Trophoblast cell (in vitro differentiated cells and primary cell): ENCODE results near the gene CHST15.

Experiments
- DNase-seq, 2 donors: peaks; one replicate each; pipeline ENCODE4 v3.0.0-alpha.2; 2016
- H2AFZ ChIP-seq: 2 replicates; pipeline ENCODE4 v1.6.1; 2013; ENCODE audit warnings: low read length, moderate library complexity, mild to moderate bottlenecking; ENCODE audit not compliant: insufficient read depth, poor library complexity
- H2AK5ac ChIP-seq: 2 replicates; pipeline ENCODE4 v1.6.1; 2013; ENCODE audit warnings: mild to moderate bottlenecking, low read length
- H2BK120ac ChIP-seq: 2 replicates; pipeline ENCODE4 v1.6.1; 2013; ENCODE audit warnings: low read length, mild to moderate bottlenecking, moderate library complexity; ENCODE audit not compliant: insufficient read depth, poor library complexity
- H2BK12ac ChIP-seq: 2 replicates; pipeline ENCODE4 v1.6.1; 2013; ENCODE audit warnings: mild to moderate bottlenecking, low read length, moderate library complexity
- H2BK5ac ChIP-seq: 2 replicates; pipeline ENCODE4 v1.6.1; 2013; ENCODE audit warnings: low read length, low read depth, moderate library complexity, mild to moderate bottlenecking; ENCODE audit not compliant: poor library complexity
- H3K14ac ChIP-seq: 2 replicates; pipeline ENCODE4 v1.6.1; 2013; ENCODE audit warnings: mild to moderate bottlenecking, low read length
- H3K18ac ChIP-seq: 2 replicates; pipeline ENCODE4 v1.6.1; 2013; ENCODE audit warnings: mild to moderate bottlenecking, low read length
- H3K23ac ChIP-seq: 2 replicates; pipeline ENCODE4 v1.6.1; 2013; ENCODE audit warnings: low read length
- H3K27ac ChIP-seq: 2 replicates; pipeline ENCODE4 v1.5.1; 2013; ENCODE audit warnings: low read depth, mild to moderate bottlenecking, inconsistent platforms, low read length, moderate library complexity
- H3K27me3 ChIP-seq: 2 replicates; pipeline ENCODE4 v1.6.1; 2013; ENCODE audit warnings: inconsistent platforms, mild to moderate bottlenecking, low read length, moderate library complexity; ENCODE audit not compliant: insufficient read depth
- H3K36me3 ChIP-seq, 2 experiments: 1 replicate in 1 of 2; 2 replicates in 1 of 2; pipeline ENCODE4 v1.6.1; 2013; ENCODE audit warnings: low read length in 2 of 2, mild to moderate bottlenecking in 2 of 2, moderate library complexity in 1 of 2; ENCODE audit not compliant: insufficient read depth in 2 of 2, control insufficient read depth in 1 of 2
- H3K4ac ChIP-seq: 2 replicates; pipeline ENCODE4 v1.6.1; 2013; ENCODE audit warnings: low read depth, mild to moderate bottlenecking, low read length, moderate library complexity
- H3K4me1 ChIP-seq, 2 experiments: 1 replicate in 1 of 2; 2 replicates in 1 of 2; pipeline ENCODE4 v1.6.1; 2013; ENCODE audit warnings: low read length in 2 of 2, mild to moderate bottlenecking in 2 of 2, moderate library complexity in 1 of 2; ENCODE audit not compliant: insufficient read depth in 2 of 2, control insufficient read depth in 1 of 2
- H3K4me2 ChIP-seq: 2 replicates; pipeline ENCODE4 v1.6.1; 2013; ENCODE audit warnings: inconsistent platforms, mild to moderate bottlenecking, low read length, moderate library complexity
- H3K4me3 ChIP-seq: 2 replicates; pipeline ENCODE4 v1.5.1; 2013; ENCODE audit warnings: mild to moderate bottlenecking, low read depth, low read length, inconsistent platforms
- H3K79me1 ChIP-seq: one replicate; pipeline ENCODE4 v1.6.1; 2013; ENCODE audit warnings: low read length
- H3K79me2 ChIP-seq: 2 replicates; pipeline ENCODE4 v1.6.1; 2013; ENCODE audit warnings: low read length, mild to moderate bottlenecking; ENCODE audit not compliant: control insufficient read depth, insufficient read depth, poor library complexity
- H3K9ac ChIP-seq: 2 replicates; pipeline ENCODE4 v1.6.1; 2013; ENCODE audit warnings: mild to moderate bottlenecking, low read length
- H3K9me3 ChIP-seq: 2 replicates; pipeline ENCODE4 v1.6.1; 2013; ENCODE audit warnings: low read depth, mild to moderate bottlenecking, control low read depth, inconsistent platforms, low read length; ENCODE audit not compliant: insufficient read depth
- H4K12ac ChIP-seq: 2 replicates; pipeline ENCODE4 v1.6.1; 2013; ENCODE audit warnings: low read depth, mild to moderate bottlenecking, low read length, moderate library complexity
- H4K8ac ChIP-seq: 2 replicates; pipeline ENCODE4 v1.6.1; 2013; ENCODE audit warnings: low read depth, mild to moderate bottlenecking, low read length, moderate library complexity
- H4K91ac ChIP-seq: one replicate; pipeline ENCODE4 v1.6.1; 2013; ENCODE audit warnings: low read depth, mild to moderate bottlenecking, low read length, moderate library complexity
- WGBS: extraction: QIAGEN DNeasy Blood & Tissue Kit; methylation state at CpG from one replicate; pipeline ENCODE4 v1.1.7; 2013; ENCODE audit warnings: missing lambda C conversion rate; ENCODE audit not compliant: insufficient read length, insufficient coverage; ENCODE audit errors: extremely low coverage; 5-methylcytosine and 5-hydroxymethylcytosine counted together

CHST15 gene

DNA sequence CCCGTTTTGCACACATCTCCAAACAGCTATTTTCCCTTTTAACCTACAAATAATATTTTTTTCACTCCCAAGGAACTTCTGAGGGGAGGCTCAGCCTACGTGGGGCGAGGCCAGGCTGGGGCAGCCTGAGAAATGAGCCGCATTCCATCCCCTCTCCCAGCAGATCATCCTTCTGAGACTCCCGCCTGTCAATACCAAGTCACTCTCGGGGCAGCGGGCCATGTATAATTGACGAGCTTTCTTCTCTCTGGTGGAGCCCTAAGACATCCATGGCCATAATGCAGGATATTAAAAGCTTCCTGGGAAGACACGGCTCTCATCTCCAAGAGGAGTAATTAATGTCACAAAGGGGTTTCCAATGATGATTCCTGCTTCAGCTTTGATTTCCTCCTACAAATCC, 37.8 kb upstream of the CHST15 start:
- Histone ChIP-seq H3K4me3 (no peak overlapping the region), H4K12ac (no peak overlapping the region), H4K8ac (no peak overlapping the region), H2AK5ac (no peak overlapping the region), H3K36me3 (no peaks in the 10 kb centered on the region), H3K4me1 (no peaks in the 10 kb centered on the region), H2AFZ (no peak overlapping the region), H3K14ac (no peak overlapping the region), H3K9ac (no peak overlapping the region), H2BK5ac (no peak overlapping the region), H3K79me2 (no peaks in the 10 kb centered on the region), H3K18ac (no peak overlapping the region), H3K9me3 (peaks cover 2% of the 10 kb centered on the region), H3K4ac (no peak overlapping the region), H3K27me3 (no peaks in the 10 kb centered on the region), H3K4me2 (no peak overlapping the region), H2BK120ac (no peak overlapping the region), H2BK12ac (no peak overlapping the region), H3K23ac (no peak overlapping the region), H3K27ac (no peak overlapping the region), H3K79me1 (no peaks in the 10 kb centered on the region), H4K91ac (no peak overlapping the region)
- DNase-seq = no peak
- WGBS = 100% methylated on average over 1 of the region's 9 CpGs

- H2BK120ac ChIP-seq = no peak overlapping the region
- peaks cover 2% of the 10 kb centered on the region for H3K9me3 ChIP-seq
- H2AFZ ChIP-seq = no peak overlapping the region
- H3K9ac ChIP-seq = no peak overlapping the region
- H3K79me2 ChIP-seq = no peaks in the 10 kb centered on the region
- no peak for DNase-seq
- no peak overlapping the region for H4K91ac ChIP-seq
- H3K4me1 ChIP-seq = no peaks in the 10 kb centered on the region
- H3K79me1 ChIP-seq = no peaks in the 10 kb centered on the region
- no peak overlapping the region for H2AK5ac ChIP-seq
- H3K4me2 ChIP-seq = no peak overlapping the region
- WGBS = no CpG with 5 or more reads among the region's 7 CpGs
- no peak overlapping the region for H3K23ac ChIP-seq
- H3K14ac ChIP-seq = no peak overlapping the region
- no peak overlapping the region for H2BK12ac ChIP-seq
- no peak overlapping the region for H3K4ac ChIP-seq
- no peaks in the 10 kb centered on the region for H3K27me3 ChIP-seq
- H3K4me3 ChIP-seq = no peak overlapping the region
- no peak overlapping the region for H3K18ac ChIP-seq
- no peak overlapping the region for H4K8ac ChIP-seq
- no peak overlapping the region for H3K27ac ChIP-seq
- no peak overlapping the region for H2BK5ac ChIP-seq
- H3K36me3 ChIP-seq = no peaks in the 10 kb centered on the region
- H4K12ac ChIP-seq = no peak overlapping the region
Observed at GRCh38 chr10:124130198-124130900, 37.0 kb upstream of the CHST15 start.

DNA sequence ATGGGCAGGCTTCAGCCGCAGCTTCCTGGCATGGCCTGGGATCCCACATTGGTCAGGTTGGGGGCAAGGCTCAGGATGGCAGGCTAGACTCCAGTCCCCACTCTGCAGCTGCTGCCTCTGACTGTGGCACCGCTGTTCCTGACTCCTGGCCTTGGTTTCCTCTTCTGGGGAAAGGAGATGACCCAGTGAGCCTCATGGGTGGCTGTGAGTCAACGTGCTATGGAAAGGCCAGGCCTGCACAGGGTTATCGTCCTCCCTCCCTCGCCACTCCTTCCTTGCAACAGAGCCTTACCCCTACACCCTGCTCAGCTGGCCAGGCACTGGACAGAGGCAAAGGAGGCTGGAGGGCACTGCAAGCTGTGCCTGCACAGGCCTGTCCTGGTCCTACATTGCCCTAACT, 36.1 kb upstream of the CHST15 start:
- Histone ChIP-seq H3K14ac (no peak overlapping the region), H2AFZ (no peak overlapping the region), H4K91ac (no peak overlapping the region), H3K4ac (no peak overlapping the region), H3K4me3 (no peak overlapping the region), H3K36me3 (no peaks in the 10 kb centered on the region), H3K9ac (no peak overlapping the region), H3K27ac (no peak overlapping the region), H3K79me2 (no peaks in the 10 kb centered on the region), H4K12ac (no peak overlapping the region), H4K8ac (no peak overlapping the region), H2BK5ac (no peak overlapping the region), H2BK120ac (no peak overlapping the region), H3K9me3 (peaks cover 2% of the 10 kb centered on the region), H3K23ac (no peak overlapping the region), H2AK5ac (no peak overlapping the region), H3K4me2 (no peak overlapping the region), H3K27me3 (no peaks in the 10 kb centered on the region), H3K4me1 (no peaks in the 10 kb centered on the region), H2BK12ac (no peak overlapping the region), H3K18ac (no peak overlapping the region), H3K79me1 (no peaks in the 10 kb centered on the region)
- DNase-seq = no peak
- WGBS = no CpG with 5 or more reads among the region's 5 CpGs

DNA sequence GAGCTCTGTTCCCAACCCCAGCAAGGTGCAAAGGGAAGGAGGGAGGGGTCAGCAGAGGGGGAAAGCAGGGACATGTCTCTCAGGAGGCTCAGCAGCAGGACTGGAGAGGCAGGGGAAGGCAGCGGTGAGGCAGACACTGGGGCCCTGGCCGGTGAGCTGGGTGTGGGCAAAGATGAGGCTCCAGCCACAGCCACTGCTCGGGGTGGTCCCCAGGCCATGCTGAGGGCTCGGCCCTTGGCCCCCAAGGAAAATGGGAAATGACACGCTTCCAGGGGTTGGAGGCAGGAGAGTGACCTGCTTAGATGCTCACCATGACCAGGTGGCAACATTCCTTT, 35.4 kb upstream of the CHST15 start:
- DNase-seq = no peak
- Histone ChIP-seq H3K36me3 (no peaks in the 10 kb centered on the region), H3K14ac (no peak overlapping the region), H2AK5ac (no peak overlapping the region), H3K4ac (no peak overlapping the region), H3K79me1 (no peaks in the 10 kb centered on the region), H2BK12ac (no peak overlapping the region), H3K18ac (no peak overlapping the region), H3K9ac (no peak overlapping the region), H2BK120ac (no peak overlapping the region), H4K91ac (no peak overlapping the region), H3K23ac (no peak overlapping the region), H3K4me2 (no peak overlapping the region), H3K27me3 (no peaks in the 10 kb centered on the region), H3K9me3 (peaks cover 2% of the 10 kb centered on the region), H3K79me2 (no peaks in the 10 kb centered on the region), H4K12ac (no peak overlapping the region), H3K4me1 (no peaks in the 10 kb centered on the region), H2BK5ac (no peak overlapping the region), H3K27ac (no peak overlapping the region), H3K4me3 (no peak overlapping the region), H2AFZ (no peak overlapping the region), H4K8ac (no peak overlapping the region)
- no CpG with 5 or more reads among the region's 5 CpGs for WGBS
